A204.1 (cell line): ENCODE measurements around the gene KANSL1.

Experiments used
- FAIRE-seq: peaks from 2 replicates; lab custom pipeline; 2012; peaks lifted over from hg19 to GRCh38; lab: Jason Lieb, UNC

The KANSL1 gene

DNA sequence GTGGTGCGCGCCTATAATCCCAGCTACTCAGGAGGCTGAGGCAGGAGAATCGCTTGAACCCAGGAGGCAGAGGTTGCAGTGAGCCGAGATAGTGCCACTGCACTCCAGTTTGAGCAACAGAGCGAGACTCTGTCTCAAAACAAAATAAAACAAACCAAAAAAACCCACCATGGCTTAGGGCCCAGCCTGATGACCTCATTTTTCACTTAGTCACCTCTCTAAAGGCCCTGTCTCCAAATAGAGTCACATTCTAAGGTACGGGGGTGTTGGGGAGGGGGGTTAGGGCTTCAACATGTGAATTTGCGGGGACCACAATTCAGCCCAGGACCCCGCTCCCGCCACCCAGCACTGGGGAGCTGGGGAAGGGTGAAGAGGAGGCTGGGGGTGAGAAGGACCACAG lies 195.6 kb downstream of the KANSL1 start:
- FAIRE-seq: no peak

DNA sequence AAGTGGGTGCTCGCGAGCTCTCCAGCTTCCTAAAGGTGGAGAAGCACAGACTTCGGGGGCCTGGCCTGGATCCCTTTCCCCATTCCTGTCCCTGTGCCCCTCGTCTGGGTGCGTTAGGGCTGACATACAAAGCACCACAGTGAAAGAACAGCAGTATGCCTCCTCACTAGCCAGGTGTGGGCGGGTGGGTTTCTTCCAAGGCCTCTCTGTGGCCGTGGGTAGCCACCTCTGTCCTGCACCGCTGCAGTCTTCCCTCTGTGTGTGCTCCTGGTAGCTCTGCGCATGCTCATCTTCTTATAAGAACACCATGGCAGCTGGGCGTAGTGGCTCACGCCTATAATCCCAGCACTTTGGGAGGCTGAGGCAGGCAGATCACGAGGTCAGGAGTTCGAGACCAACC lies 196.1 kb downstream of the KANSL1 start:
- no peak for FAIRE-seq

- no peak for FAIRE-seq
Observed at GRCh38 chr17:45996282-45996937, 196.8 kb downstream of the KANSL1 start.

- no peak for FAIRE-seq
Observed at GRCh38 chr17:45995627-45996270, 197.5 kb downstream of the KANSL1 start.

DNA sequence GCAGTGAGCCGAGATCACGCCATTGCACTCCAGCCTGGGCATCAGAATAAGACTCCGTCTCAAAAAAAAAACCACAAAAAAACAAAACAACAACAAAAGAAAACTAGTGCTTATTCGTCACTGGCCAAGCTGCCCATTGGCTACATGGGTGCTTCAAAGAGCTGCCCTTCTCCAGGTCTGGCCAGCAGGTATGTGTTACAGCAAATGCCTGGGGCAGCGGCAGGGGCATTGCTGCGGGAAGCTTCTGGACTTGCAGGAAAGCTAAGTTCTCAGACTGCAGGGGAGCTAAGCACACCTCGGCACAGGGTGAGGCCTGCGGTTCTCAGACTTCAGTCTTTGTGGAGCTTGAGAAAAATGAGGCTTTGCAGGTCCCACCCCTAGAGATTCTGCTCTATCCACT lies 198.2 kb downstream of the KANSL1 start:
- no peak for FAIRE-seq

DNA sequence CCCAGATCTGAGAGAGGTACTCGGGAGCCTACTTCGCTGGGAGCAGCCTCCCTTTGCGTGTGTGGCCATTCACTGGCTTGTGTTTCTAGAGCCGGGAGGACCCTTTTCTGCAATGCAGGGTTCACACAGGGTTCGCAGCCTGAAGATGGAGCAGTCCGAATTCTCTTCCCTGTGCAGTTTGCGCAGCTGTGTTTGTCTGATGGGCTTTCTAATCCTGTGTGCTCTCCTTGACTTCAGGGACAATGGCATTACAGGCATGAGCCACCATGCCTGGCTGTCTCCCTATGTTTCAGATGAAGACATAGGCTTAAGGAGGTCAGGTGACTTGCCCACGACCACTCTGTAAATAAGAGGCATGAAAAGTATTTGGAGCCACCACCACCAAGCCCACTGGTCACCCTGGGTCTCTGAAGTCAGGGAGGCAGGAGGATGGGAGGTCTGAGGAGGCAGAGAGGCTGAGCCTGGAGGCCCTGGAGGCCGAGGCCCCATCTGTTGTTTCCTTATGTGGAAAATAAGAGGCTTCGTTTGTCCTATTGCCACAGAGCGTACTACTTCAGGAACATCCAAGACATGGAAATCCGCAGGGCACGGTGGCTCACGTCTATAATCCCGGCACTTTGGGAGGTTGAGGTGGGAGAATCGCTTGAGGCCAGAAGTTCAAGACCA lies 199.1 kb downstream of the KANSL1 start:
- no peak for FAIRE-seq

GRCh38 chr17:45992904-45993303 lies 200.3 kb downstream of the KANSL1 start:
- FAIRE-seq: no peak

DNA sequence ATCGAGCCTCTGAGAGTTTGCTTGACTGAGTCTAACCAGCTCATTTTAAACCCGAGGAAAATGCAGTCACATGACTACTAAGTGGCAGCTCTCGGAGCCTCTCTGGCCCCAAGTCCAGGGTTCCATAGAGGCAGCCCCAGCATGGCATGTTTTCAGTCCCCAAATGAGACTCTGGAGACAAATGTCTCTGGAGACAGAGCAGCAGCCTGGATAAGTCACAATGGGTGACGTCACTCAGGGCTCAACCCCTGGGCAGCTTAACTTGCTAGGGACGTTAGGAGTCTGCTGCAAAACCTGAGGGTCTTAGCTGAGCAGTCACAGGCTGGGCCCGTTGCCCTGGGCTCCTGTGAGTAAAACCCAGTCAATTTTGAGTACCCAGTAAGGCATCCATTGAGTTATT lies 201.1 kb downstream of the KANSL1 start:
- FAIRE-seq: no peak

GRCh38 chr17:45991341-45991740 lies 201.9 kb downstream of the KANSL1 start:
- FAIRE-seq: no peak

- no peak for FAIRE-seq
Observed at GRCh38 chr17:45990886-45991285, 202.3 kb downstream of the KANSL1 start.

GRCh38 chr17:45989759-45990158 lies 203.5 kb downstream of the KANSL1 start:
- FAIRE-seq: no peak

- FAIRE-seq: no peak
Observed at GRCh38 chr17:45987706-45988105, 205.5 kb downstream of the KANSL1 start.

- FAIRE-seq: no peak
Observed at GRCh38 chr17:45986056-45986455, 207.2 kb downstream of the KANSL1 start.

GRCh38 chr17:45985447-45985846 lies 207.8 kb downstream of the KANSL1 start:
- no peak for FAIRE-seq

DNA sequence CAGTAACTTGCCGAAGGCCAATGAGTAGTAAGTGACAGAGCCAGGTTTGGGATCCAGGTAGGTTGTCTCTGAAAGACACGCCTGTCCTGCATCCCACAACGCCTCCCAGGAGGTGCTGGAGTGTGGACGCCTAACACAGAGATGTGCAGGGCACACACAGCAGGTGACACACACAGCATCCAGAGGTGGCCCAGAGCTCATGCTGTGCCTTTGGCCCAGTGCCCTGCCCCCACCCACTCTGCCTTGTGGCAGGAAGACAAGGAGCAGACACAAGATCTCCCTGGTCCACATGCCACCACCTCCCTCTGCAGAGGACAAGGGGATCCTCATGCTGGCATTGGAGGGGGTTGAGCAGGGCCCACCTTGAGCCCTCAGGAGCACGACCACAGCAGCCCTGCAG lies 208.9 kb downstream of the KANSL1 start:
- no peak for FAIRE-seq

DNA sequence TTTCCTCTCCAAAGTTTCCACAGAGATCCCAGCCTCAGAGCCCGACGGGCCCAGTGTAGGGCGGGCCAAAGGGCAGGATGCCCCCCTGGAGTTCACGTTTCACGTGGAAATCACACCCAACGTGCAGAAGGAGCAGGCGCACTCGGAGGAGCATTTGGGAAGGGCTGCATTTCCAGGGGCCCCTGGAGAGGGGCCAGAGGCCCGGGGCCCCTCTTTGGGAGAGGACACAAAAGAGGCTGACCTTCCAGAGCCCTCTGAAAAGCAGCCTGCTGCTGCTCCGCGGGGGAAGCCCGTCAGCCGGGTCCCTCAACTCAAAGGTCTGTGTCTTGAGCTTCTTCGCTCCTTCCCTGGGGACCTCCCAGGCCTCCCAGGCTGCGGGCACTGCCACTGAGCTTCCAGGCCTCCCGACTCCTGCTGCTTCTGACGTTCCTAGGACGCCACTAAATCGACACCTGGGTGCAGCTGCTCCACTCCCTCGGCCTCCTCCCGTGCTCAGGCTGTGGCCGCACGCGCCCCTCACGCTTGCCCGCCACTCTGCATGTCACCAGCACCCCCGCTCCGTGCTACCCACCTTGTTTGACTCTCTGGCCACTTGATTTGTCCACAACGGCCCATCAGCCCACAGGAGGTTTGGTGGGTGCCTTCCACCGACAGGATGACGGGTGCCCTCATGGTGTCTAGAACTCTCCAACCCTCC lies 209.5 kb downstream of the KANSL1 start:
- no peak for FAIRE-seq

DNA sequence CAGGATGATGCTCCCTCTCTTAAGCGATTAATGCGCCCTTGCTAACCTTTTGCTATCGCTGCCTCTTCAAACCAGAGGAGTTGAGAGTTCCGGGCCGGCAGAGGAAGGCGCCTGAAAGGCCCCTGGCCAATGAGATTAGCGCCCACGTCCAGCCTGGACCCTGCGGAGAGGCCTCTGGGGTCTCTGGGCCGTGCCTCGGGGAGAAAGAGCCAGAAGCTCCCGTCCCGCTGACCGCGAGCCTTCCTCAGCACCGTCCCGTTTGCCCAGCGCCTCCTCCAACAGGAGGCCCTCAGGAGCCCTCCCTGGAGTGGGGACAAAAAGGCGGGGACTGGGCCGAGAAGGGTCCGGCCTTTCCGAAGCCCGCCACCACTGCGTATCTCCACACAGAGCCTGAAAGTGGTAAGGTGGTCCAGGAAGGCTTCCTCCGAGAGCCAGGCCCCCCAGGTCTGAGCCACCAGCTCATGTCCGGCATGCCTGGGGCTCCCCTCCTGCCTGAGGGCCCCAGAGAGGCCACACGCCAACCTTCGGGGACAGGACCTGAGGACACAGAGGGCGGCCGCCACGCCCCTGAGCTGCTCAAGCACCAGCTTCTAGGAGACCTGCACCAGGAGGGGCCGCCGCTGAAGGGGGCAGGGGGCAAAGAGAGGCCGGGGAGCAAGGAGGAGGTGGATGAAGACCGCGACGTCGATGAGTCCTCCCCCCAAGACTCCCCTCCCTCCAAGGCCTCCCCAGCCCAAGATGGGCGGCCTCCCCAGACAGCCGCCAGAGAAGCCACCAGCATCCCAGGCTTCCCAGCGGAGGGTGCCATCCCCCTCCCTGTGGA lies 210.2 kb downstream of the KANSL1 start:
- FAIRE-seq: no peak

DNA sequence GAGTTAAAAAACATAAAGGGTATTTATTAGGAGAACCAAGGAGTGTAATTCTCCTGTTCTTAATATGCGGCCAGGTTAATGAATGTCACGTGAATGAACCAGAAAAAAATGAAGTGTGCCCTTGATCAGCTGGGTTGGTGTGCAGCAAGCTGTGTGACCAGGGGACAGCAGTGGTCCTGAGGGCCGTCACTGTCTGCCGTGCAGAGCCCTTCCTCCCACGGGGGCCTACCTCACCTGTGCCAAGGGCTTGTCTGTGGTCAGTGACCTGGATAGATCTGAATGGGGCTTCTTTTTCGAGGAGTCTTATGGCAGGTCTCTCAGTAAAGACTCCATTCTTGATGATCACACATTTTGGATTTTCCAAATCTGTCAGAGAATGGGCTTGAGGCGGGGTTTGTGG lies 211.9 kb downstream of the KANSL1 start:
- FAIRE-seq: no peak

GRCh38 chr17:45980855-45981254 lies 212.4 kb downstream of the KANSL1 start:
- FAIRE-seq: no peak
